Endothelial cell of umbilical vein (primary cell): Measurements from ENCODE around the gene SRD5A1.

ENCODE experiments used
- EZH2 ChIP-seq: IDR thresholded peaks from 2 replicates; pipeline ENCODE4 v1.6.1; 2012; ENCODE audit warnings: borderline replicate concordance, low read depth, mild to moderate bottlenecking, moderate library complexity, low read length, inconsistent platforms; ENCODE audit not compliant: severe bottlenecking
- JUN ChIP-seq: IDR thresholded peaks from 2 replicates; pipeline ENCODE4 v1.6.1; 2011; ENCODE audit warnings: borderline replicate concordance, low read depth; ENCODE audit not compliant: insufficient read length, insufficient read depth
- POLR2A ChIP-seq: IDR thresholded peaks from 2 replicates; pipeline ENCODE4 v1.6.1; 2012; ENCODE audit warnings: low read depth, mild to moderate bottlenecking, control low read depth, low read length
- POLR2AphosphoS5 ChIP-seq: IDR thresholded peaks from 2 replicates; pipeline ENCODE4 v1.6.1; 2012; ENCODE audit warnings: low read depth, mild to moderate bottlenecking, control low read depth, low read length, moderate library complexity; ENCODE audit not compliant: insufficient read depth
- TF ChIP-seq, protein P1 (sequence below), 2 donors: IDR thresholded peaks; 1 replicate in 1 of 2; 2 replicates in 1 of 2; pipeline ENCODE4 v1.5.1; 2011; ENCODE audit warnings: low read length in 2 of 2, mild to moderate bottlenecking in 2 of 2, moderate library complexity in 2 of 2, control low read depth in 1 of 2, inconsistent platforms in 1 of 2, low read depth in 1 of 2; ENCODE audit not compliant: insufficient read depth in 1 of 2; ENCODE audit errors: extremely low read depth in 1 of 2
- TF ChIP-seq, protein P2 (sequence below): IDR thresholded peaks from 2 replicates; pipeline ENCODE4 v1.6.1; 2011; ENCODE audit not compliant: insufficient read depth, insufficient read length

DNA sequence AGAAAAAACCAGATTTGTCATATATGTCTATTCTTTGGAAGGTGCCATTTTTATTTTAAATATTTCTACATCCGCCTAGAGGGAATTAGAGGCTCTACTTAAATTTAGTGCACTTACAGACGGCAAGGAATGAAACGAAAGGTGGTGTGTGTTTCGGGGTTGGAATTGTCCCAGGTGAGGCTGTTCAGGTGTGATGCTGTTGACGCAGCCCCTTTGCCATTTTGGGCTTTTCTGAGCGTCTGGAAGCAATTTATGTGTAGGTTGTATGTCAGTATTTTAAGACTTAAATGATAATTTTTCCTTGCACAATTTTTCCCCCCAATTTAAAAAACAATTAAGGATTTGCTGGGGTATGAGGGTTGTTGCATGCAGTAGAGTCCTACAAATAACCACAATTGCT, 82.0 kb downstream of the SRD5A1 start:
- TF ChIP-seq, protein P1, sequence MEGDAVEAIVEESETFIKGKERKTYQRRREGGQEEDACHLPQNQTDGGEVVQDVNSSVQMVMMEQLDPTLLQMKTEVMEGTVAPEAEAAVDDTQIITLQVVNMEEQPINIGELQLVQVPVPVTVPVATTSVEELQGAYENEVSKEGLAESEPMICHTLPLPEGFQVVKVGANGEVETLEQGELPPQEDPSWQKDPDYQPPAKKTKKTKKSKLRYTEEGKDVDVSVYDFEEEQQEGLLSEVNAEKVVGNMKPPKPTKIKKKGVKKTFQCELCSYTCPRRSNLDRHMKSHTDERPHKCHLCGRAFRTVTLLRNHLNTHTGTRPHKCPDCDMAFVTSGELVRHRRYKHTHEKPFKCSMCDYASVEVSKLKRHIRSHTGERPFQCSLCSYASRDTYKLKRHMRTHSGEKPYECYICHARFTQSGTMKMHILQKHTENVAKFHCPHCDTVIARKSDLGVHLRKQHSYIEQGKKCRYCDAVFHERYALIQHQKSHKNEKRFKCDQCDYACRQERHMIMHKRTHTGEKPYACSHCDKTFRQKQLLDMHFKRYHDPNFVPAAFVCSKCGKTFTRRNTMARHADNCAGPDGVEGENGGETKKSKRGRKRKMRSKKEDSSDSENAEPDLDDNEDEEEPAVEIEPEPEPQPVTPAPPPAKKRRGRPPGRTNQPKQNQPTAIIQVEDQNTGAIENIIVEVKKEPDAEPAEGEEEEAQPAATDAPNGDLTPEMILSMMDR (IDR thresholded peaks at IDR 0.05; ENCODE audit: extremely low read depth in 1 of 2, insufficient read depth in 1 of 2, low read depth in 1 of 2, low read length in 2 of 2) = no peak
- TF ChIP-seq POLR2AphosphoS5 (no peak), POLR2A (no peak), JUN (no peak), EZH2 (no peak)
- TF ChIP-seq, protein P2, sequence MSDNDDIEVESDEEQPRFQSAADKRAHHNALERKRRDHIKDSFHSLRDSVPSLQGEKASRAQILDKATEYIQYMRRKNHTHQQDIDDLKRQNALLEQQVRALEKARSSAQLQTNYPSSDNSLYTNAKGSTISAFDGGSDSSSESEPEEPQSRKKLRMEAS = no peak
